GM19035 (cell line): ENCODE data around the gene MGAT4C.
"Not testable (repeated sequence)": the region's sequence is repeated elsewhere in the genome, so short reads cannot be mapped to it uniquely, and the experiment has no call there.

Experiments
- ATAC-seq: cut with Tn5 transposase; IDR thresholded peaks from one replicate; pipeline ENCODE4 v1.9.1; 2021; ENCODE audit not compliant: unreplicated experiment

Gene MGAT4C

GRCh38 chr12:86256163-86256562, at the start of gene MGAT4C:
Gene MGAT4C, minus strand, starts transcription at chr12:86256391.
- ATAC-seq, result no peak

- ATAC-seq, result not testable (repeated sequence)
Observed at GRCh38 chr12:86296396-86296795, 40.2 kb upstream of the MGAT4C start.

DNA sequence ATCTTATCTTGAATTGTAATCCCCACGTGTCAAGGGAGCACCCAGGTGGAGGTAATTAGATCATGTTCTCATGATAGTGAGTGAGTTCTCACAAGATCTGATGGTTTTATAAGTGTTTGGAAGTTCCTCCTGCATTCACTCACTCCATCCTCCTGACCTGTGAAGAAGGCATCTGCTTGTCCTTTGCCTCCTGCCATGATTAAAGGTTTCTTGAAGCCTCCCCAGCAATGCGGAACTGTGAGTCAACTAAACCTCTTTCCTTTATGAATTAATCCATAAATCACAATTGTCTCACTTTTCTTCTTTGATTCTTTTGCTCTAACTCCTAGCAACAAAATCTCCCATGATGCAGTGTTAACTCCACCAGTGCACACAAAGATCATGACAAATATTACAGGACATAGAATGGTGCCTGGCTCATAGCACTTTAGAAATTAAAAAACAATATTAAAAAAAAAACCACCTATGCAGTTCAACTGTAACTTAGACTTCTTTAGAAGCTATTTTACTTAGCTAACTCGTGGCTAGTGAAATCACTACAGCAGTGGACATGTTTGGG, 37.6 kb upstream of the MGAT4C start:
- ATAC-seq, result no peak

DNA sequence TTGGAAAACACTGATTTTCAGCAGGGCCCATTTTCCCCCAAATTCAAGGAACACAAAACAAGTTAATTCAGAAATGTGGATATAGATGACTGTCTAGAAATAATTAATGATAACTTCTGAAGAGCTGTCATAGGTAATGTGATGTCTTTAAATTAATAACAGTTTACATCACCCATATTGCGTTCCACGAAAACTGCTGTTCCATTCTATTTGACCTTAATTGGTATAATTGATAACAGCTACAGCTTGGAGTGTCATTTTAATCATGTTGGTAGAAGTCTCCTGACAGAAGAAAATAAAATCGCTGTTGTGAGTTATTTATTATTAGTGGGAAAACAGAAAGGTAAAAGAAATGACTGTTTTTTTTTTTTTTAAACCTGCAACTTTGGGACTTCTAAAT, 36.3 kb upstream of the MGAT4C start:
- ATAC-seq, result no peak

- ATAC-seq, result no peak
Observed at GRCh38 chr12:86290615-86291014, 34.4 kb upstream of the MGAT4C start.

- ATAC-seq, result no peak
Observed at GRCh38 chr12:86286119-86286518, 29.9 kb upstream of the MGAT4C start.

DNA sequence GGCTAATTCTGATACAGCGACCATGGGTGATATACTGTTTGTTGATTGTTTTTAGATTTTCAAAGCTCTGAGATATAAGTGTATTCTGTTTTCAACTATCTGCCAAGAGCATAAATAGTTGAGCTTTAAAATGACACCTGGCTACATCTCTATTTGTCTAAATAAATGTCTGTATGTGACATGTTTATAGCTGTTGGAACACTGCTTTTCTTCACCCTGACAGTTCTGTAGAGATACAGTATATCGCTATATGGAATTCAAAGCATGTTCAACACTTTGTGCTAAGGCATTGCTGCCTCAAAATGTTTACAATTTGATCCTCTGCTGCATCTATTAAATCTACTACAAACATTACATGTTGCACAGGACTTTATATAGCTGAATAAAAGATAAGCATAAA, 27.4 kb upstream of the MGAT4C start:
- ATAC-seq, result no peak

- no peak for ATAC-seq
Observed at GRCh38 chr12:86275356-86275755, 19.2 kb upstream of the MGAT4C start.

DNA sequence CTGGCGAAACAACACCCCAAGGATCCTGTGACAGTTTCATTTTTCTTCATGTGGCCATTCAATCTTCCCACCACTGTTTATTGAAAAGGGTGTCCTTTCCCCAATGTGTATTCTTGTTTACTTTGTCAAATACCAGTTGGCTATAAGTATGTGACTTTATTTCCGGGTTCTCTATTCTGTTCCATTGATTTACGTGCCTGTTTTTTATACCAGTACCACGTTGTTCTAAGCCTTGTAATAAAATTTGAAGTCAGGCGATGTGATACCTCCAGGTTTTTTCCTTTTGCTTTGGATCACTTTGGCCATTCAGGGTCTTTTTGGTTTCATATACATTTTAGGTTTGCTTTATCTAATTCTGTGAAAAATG, 9.1 kb upstream of the MGAT4C start:
- ATAC-seq, result no peak

DNA sequence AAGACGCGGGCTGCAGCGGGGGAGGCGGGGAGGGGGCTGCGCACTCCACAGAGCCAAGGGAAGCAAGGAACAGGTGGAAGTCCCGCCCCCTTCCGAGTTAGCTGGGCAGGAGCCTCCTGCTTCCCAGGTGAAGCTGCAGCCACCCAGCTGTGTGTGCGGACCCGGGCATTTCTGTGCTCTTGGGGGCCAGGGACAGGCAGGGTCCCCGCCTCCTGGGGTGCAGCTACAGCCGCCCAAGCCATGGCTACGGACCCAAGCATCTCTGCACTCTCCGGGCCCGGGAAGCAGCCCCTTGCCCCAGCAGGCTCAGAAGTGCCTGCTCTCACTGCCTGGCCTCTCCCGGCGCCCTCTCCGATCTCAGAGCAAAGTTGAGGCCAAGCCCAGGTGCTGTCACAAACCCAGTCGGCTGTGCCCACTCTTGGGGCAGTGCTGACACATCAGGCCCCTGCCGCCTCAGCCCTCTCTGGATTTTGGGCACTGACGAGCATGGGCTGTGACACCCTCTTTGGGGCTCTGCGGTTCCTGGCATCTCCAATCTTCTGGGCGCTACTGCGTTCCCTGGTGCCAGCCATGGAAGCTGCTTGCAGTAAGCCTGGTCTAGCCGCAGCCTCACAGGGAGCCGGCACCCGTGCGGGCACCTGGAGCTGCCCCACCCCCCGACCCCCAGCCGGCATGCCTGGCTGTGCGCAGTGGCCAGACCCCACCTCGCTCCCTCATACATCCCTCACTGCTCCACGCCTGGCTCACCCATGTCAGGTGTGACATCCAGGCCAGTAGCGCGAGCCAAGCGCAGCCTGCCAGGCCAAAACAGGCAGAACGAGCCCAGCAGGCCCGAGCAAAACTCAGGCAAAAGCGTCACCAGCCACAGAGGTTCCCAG, 8.5 kb upstream of the MGAT4C start:
- ATAC-seq, result no peak

- ATAC-seq, result no peak
Observed at GRCh38 chr12:86261578-86261977, 5.4 kb upstream of the MGAT4C start.

DNA sequence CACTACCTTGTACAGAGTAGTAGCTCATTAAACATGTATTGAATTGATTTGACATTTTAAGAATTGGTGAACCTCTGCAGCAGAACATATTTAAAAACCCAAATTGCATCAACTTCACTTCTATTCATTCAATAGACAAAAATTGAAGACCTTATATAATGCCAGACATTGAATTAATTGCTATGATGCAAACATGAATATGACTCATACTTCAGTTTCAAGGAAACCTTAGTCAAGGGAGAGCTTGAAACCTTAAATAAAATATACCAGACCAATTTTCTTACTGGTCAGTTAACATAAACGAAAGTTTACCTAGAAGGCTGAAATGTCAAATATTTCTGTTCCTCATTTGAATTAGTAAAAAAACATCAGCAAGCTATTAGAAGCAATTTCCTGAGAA, 5.0 kb upstream of the MGAT4C start:
- ATAC-seq, result no peak

DNA sequence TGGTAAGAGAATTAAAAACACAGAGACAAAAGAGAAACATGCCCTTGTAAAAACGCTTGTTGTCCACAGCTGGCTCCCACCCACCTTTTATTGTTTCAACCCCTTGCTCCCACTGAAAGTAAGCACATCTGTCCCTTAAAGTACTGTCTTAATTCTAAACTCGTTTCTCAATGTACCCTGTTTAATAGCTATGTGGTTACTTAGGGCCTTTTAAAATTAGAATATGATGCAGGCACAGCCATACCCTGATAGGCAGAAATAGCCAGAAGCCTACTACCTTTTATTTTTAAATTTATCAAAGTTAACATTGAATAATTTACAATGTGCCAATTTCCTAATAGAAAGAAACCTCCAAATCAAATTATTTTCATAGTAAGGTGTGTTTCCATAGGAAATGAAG, 4.0 kb upstream of the MGAT4C start:
- ATAC-seq, result no peak

DNA sequence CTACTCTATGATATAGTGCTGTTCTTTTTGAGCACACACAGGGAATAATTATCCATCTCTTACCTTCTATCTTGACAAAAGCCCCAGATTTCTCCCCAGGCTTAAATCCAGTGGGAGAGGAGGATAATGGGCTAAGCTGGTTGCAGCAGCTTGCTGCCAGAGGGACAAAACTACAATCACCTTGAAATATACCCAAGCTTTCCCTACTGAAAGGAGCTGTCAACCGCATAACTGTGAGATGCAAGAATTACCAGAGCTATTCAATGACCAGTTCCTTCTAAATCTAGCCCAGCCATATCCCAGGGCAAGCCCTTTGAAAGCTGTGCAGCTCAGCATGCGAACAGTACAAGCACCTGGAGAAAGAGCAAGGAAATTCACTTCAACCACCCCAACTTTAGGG, 943 bp upstream of the MGAT4C start:
- no peak for ATAC-seq

DNA sequence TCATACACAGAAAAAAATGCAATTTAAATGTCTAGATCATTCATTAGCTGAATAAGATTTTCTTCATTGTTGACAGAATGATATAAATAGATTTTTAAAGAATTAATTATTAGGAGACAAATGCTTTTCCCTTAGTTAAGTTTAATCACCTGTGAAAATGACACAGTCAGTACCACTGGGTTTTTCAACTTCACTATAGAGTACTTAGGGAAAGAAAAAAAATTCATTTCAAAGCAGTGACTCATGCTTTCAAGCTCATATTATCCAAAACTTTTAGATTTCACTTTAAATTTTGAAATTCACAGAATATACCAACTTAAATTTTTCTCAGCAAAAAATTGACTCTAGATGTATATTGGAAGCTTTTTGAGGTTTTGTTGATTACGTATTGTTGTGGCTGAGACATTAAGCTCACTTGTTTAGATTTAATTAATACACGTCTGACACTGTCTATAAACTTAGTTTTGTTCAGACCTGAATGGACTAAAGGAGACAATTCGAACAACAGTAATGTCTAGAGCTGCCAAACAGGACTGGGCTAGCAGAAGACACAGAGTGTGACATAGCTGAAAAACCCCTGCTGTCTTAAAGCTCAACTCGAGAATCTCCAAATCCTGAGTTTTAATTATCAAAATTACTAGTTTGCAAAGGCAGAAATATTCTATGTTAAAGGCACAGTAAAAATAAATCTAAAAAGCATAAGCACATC, 1.6 kb downstream of the MGAT4C start:
- ATAC-seq, result no peak

- no peak for ATAC-seq
Observed at GRCh38 chr12:86249851-86250250, 6.3 kb downstream of the MGAT4C start.

DNA sequence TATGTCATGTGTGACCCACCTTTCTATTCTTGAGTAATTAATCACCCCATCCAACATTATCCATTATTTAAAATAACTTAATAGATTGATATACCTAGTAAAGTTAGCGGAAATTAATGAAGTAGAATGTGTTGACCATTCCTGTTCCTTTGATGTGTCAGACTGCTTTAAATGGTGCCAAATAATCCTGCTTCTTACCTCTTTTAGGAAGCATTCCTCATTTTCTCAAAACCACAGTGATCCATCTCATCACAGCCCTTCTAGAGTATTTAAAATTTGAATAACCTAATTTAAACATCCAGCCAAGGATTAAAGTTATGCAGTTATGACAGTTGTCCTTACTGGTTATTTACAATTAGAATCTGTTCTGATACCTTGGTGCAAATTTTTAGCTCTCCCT, 6.9 kb downstream of the MGAT4C start:
- no peak for ATAC-seq

GRCh38 chr12:86247871-86248270, 8.3 kb downstream of the MGAT4C start:
- no peak for ATAC-seq

- ATAC-seq, result no peak
Observed at GRCh38 chr12:86241600-86241999, 14.6 kb downstream of the MGAT4C start.

DNA sequence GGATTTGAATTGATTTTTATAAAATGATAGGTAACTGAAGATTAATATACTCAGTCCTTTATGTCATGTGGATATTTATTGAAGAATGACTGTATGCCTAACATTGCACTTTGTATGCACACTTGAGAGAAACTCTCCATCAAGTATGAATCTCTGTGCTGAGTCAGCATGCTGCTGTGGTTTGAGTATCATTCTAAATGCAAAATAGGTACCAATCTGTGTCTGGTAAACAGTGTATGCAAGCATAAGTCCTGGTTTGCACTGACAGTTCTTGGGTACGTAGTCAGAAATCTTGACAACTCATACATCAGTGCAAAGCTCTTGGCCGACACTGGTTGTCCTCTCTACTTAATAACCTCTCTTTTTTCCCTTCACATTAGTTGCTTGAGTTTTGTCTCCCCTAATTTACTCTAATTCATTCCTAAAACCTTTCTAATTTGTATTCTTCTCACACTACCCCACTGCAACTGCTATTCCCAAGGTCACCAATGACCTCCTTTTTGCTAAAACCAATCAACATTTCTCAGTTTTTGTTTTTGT, 21.8 kb downstream of the MGAT4C start:
- no peak for ATAC-seq

DNA sequence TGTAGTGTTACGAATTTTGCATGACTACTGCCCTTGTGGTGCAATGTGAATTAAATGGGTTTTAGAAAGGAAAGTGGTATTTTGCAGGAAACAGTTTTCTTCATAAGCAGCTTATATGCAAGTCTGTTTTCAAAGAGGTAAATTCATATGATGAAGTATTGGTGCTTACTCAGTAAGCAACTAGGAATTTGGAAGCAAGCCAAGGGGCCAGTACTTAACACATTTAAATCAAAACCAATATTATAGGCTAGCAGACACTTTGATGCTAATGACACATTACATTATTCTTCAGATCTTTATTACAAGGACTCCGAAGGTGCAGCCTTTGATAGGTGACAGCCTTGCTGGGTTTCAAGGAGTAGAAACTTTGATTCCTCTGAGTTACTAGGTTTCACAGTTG, 23.1 kb downstream of the MGAT4C start:
- no peak for ATAC-seq
